HUES48 (cell line): ENCODE measurements around the gene TBC1D3E.
"Not testable (repeated sequence)": the region's sequence is repeated elsewhere in the genome, so short reads cannot be mapped to it uniquely, and the experiment has no call there.

ENCODE experiments used
- H3K27ac ChIP-seq: one replicate; pipeline ENCODE4 v1.7.0; 2013; ENCODE audit warnings: low read depth, low read length, inconsistent platforms
- H3K27me3 ChIP-seq: 2 replicates; pipeline ENCODE4 v1.6.1; 2013; ENCODE audit warnings: mild to moderate bottlenecking, low read length; ENCODE audit not compliant: control insufficient read depth, insufficient read depth
- H3K36me3 ChIP-seq: 2 replicates; pipeline ENCODE4 v1.6.1; 2013; ENCODE audit warnings: low read length; ENCODE audit not compliant: control insufficient read depth, insufficient read depth
- H3K4me1 ChIP-seq: 2 replicates; pipeline ENCODE4 v1.6.1; 2013; ENCODE audit warnings: mild to moderate bottlenecking, low read length; ENCODE audit not compliant: control insufficient read depth, insufficient read depth
- H3K4me3 ChIP-seq: 2 replicates; pipeline ENCODE4 v1.5.1; 2013; ENCODE audit warnings: mild to moderate bottlenecking, low read depth, low read length
- H3K9ac ChIP-seq: 2 replicates; pipeline ENCODE4 v1.6.1; 2013; ENCODE audit warnings: mild to moderate bottlenecking, low read depth, low read length, moderate library complexity
- H3K9me3 ChIP-seq: 2 replicates; pipeline ENCODE4 v1.6.1; 2013; ENCODE audit warnings: low read length; ENCODE audit not compliant: control insufficient read depth, insufficient read depth

Gene TBC1D3E

GRCh38 chr17:38127651-38128050 is at the start of gene TBC1D3E:
Gene TBC1D3E (plus strand): TSS chr17:38127951. CDS start chr17:38129496, 1,545 bp downstream.
- H3K27ac ChIP-seq: not testable (repeated sequence)

GRCh38 chr17:38087344-38087743 is 40.4 kb upstream of the TBC1D3E start:
- H3K27ac ChIP-seq, H3K36me3 ChIP-seq, H3K9me3 ChIP-seq, H3K4me3 ChIP-seq, H3K4me1 ChIP-seq, H3K9ac ChIP-seq, H3K27me3 ChIP-seq: not testable (repeated sequence)

More at GRCh38 chr17:38127651-38128050, at the start of gene TBC1D3E:
- not testable (repeated sequence) for H3K9me3 ChIP-seq, H3K27me3 ChIP-seq, H3K9ac ChIP-seq, H3K4me1 ChIP-seq, H3K4me3 ChIP-seq, H3K36me3 ChIP-seq

GRCh38 chr17:38088120-38088519 is 39.6 kb upstream of the TBC1D3E start:
- H3K4me3 ChIP-seq, H3K27ac ChIP-seq, H3K4me1 ChIP-seq, H3K9me3 ChIP-seq, H3K36me3 ChIP-seq, H3K9ac ChIP-seq, H3K27me3 ChIP-seq: not testable (repeated sequence)

- not testable (repeated sequence) for H3K9me3 ChIP-seq, H3K4me3 ChIP-seq, H3K27me3 ChIP-seq, H3K9ac ChIP-seq, H3K36me3 ChIP-seq, H3K27ac ChIP-seq, H3K4me1 ChIP-seq
Observed at GRCh38 chr17:38094059-38094694, 33.6 kb upstream of the TBC1D3E start.

- H3K27ac ChIP-seq, H3K27me3 ChIP-seq, H3K9ac ChIP-seq, H3K4me3 ChIP-seq, H3K9me3 ChIP-seq, H3K36me3 ChIP-seq, H3K4me1 ChIP-seq: not testable (repeated sequence)
Observed at GRCh38 chr17:38099262-38099661, 28.5 kb upstream of the TBC1D3E start.

- not testable (repeated sequence) for H3K27ac ChIP-seq, H3K4me1 ChIP-seq, H3K9me3 ChIP-seq, H3K36me3 ChIP-seq, H3K9ac ChIP-seq, H3K4me3 ChIP-seq, H3K27me3 ChIP-seq
Observed at GRCh38 chr17:38119829-38120228, 7.9 kb upstream of the TBC1D3E start.

GRCh38 chr17:38134860-38135259 is 7.1 kb downstream of the TBC1D3E start:
- not testable (repeated sequence) for H3K4me3 ChIP-seq, H3K9me3 ChIP-seq, H3K27me3 ChIP-seq, H3K9ac ChIP-seq, H3K4me1 ChIP-seq, H3K27ac ChIP-seq, H3K36me3 ChIP-seq
